K562 (cell line): ENCODE data around the gene HOXC12. TPM values are rescaled to one million over a fixed set of nuclear protein-coding genes. Genes with fewer than 3 reads are reported as not detected.

Source experiments
- ATF7 ChIP-seq: fragments of 450-650 bp; IDR thresholded peaks from 2 replicates; pipeline ENCODE4 v1.7.1; 2014; ENCODE audit warnings: mild to moderate bottlenecking, moderate library complexity
- CBFB ChIP-seq: sonication (generic); formaldehyde crosslinking; IDR thresholded peaks from 2 replicates; pipeline ENCODE4 v1.4.0; 2020; ENCODE audit warnings: mild to moderate bottlenecking, missing genetic modification reagents
- COPS2 ChIP-seq: fragments of 450-650 bp; conservative IDR thresholded peaks from 2 replicates; pipeline ENCODE4 v1.6.1; 2016; ENCODE audit warnings: mild to moderate bottlenecking, moderate library complexity
- CXXC5 ChIP-seq: fragments of 250-450 bp; sonication (Bioruptor Pico); IDR thresholded peaks from 2 replicates; pipeline ENCODE4 v1.8.0; 2022; ENCODE audit warnings: inconsistent platforms, mild to moderate bottlenecking, moderate library complexity
- ELF1 ChIP-seq: fragments of 200-800 bp; sonication (Bioruptor generic); IDR thresholded peaks from 2 replicates; pipeline ENCODE4 v1.6.1; 2016; ENCODE audit warnings: missing genetic modification characterization, missing compliant biosample characterization
- NUFIP1 ChIP-seq: fragments of 450-650 bp; IDR thresholded peaks from 2 replicates; pipeline ENCODE4 v1.6.1; 2018; ENCODE audit not compliant: partially characterized antibody
- PTBP1 ChIP-seq: fragments of 200-400 bp; formaldehyde crosslinking; IDR thresholded peaks from 2 replicates; pipeline ENCODE4 v1.6.1; 2017; ENCODE audit warnings: low read depth, low read length
- RBM15 ChIP-seq: fragments of 200-400 bp; formaldehyde crosslinking; IDR thresholded peaks from 2 replicates; pipeline ENCODE4 v1.6.1; 2018; ENCODE audit warnings: mild to moderate bottlenecking, low read length, moderate library complexity; ENCODE audit not compliant: insufficient read depth
- REST ChIP-seq, 2 experiments: fragments of 450-650 bp; formaldehyde crosslinking in 1 of 2; IDR thresholded peaks; 2 replicates each; pipeline versions ENCODE4 v1.4.0 to v1.6.1; 2014 to 2020; ENCODE audit warnings: mild to moderate bottlenecking in 2 of 2, borderline replicate concordance in 1 of 2, low read depth in 1 of 2
- SIRT6 ChIP-seq: IDR thresholded peaks from one replicate; pipeline ENCODE4 v1.6.1; 2012; ENCODE audit warnings: low read depth, mild to moderate bottlenecking, control low read depth, inconsistent platforms, low read length, moderate library complexity
- SREBF2 ChIP-seq: sonication (generic); formaldehyde crosslinking; IDR thresholded peaks from 2 replicates; pipeline ENCODE4 v1.4.0; 2020; ENCODE audit warnings: mild to moderate bottlenecking, missing genetic modification reagents
- STAT5B ChIP-seq: fragments of 250-450 bp; sonication (Bioruptor Pico); IDR thresholded peaks from 2 replicates; pipeline ENCODE4 v1.8.0; 2021; ENCODE audit warnings: mild to moderate bottlenecking, inconsistent platforms
- TEAD1 ChIP-seq, 2 experiments: fragments of 450-650 bp in 1 of 2; sonication (generic) in 1 of 2; formaldehyde crosslinking; IDR thresholded peaks; 2 replicates each; pipeline versions ENCODE4 v1.4.0 to v1.8.0; 2020 to 2022; ENCODE audit warnings: mild to moderate bottlenecking in 2 of 2, missing genetic modification reagents in 1 of 2
- ZFPM2 ChIP-seq: fragments of 250-450 bp; sonication (Bioruptor Pico); IDR thresholded peaks from 2 replicates; pipeline ENCODE4 v1.5.1; 2022; ENCODE audit warnings: mild to moderate bottlenecking
- ZNF133 ChIP-seq: fragments of 250-450 bp; sonication (Bioruptor Pico); IDR thresholded peaks from 2 replicates; pipeline ENCODE4 v1.4.0; 2020; ENCODE audit warnings: mild to moderate bottlenecking
- ZNF165 ChIP-seq: fragments of 250-450 bp; sonication (Bioruptor Pico); IDR thresholded peaks from 2 replicates; pipeline ENCODE4 v1.4.0; 2020; ENCODE audit warnings: borderline replicate concordance
- ZNF184 ChIP-seq: sonication (generic); formaldehyde crosslinking; IDR thresholded peaks from 2 replicates; pipeline ENCODE4 v1.5.0; 2020; ENCODE audit warnings: missing genetic modification reagents
- ZNF696 ChIP-seq: fragments of 250-450 bp; sonication (Bioruptor Pico); conservative IDR thresholded peaks from 2 replicates; pipeline ENCODE4 v1.4.0; 2020; ENCODE audit warnings: mild to moderate bottlenecking, moderate library complexity
- polyA plus RNA-seq, 8 experiments: library from polyadenylated mRNA; depleted of rRNA in 4 of 8; stranded (reverse) in 5 of 8; unstranded in 3 of 8; fragments of >200 nt; fragmentation: Nextera tagmentation in 2 of 8; fragmentation: Illumina TruSeq in 1 of 8; extraction: Ambion mirVana in 2 of 8; extraction: Trizol in 1 of 8; gene quantifications; 2 replicates each; pipeline versions ENCODE4 v1.2.1 to v1.2.3, GENCODE V29; 2011 to 2014; ENCODE audit warnings: inconsistent platforms in 1 of 8, missing spikeins in 1 of 8
- total RNA-seq, 7 experiments: library from RNA; depleted of rRNA in 6 of 7; stranded (reverse); fragments of >200 nt in 6 of 7; fragmentation: Illumina TruSeq in 2 of 7; extraction: Trizol in 2 of 7; gene quantifications; 2 replicates each; pipeline versions ENCODE4 v1.2.1 to v1.2.3, GENCODE V29; 2011 to 2021; ENCODE audit warnings: low replicate concordance in 1 of 7

Gene HOXC12
- total and polyA plus RNA-seq, 9 of the 15 experiments (the other 6 are each of a cell fraction or from before 2014, with no cell fraction given): 0.04 to 0.36 (median 0.11) TPM; not detected in 1

GRCh38 chr12:54005853-54006558, 51.3 kb downstream of the HOXC12 start (continued):
- TF ChIP-seq TEAD1 (CRISPR knock-in tag; IDR thresholded peaks at IDR 0.05) (0 out of 4 replicates have a peak, but pooled peaks of 1 of the 2 experiments have one; percentile 30), SREBF2 (no peak), CBFB (CRISPR knock-in tag) (no peak), ZNF133 (no peak), ELF1 (no peak), STAT5B (CRISPR knock-in tag) (no peak), ATF7 (peak; percentile 45; the same call in 1 of the 2 replicates), SIRT6 (no peak), CXXC5 (CRISPR knock-in tag) (peak; percentile 52; the same call in 1 of the 2 replicates), ZNF184 (no peak), REST (IDR thresholded peaks at IDR 0.05; ENCODE audit: borderline replicate concordance) (peak; percentile 93), REST (CRISPR knock-in tag; IDR thresholded peaks at IDR 0.05; ENCODE audit: low read depth) (no peak), PTBP1 (no peak), RBM15 (no peak), COPS2 (no peak), ZNF696 (CRISPR knock-in tag) (no peak), ZNF165 (no peak), ZFPM2 (CRISPR knock-in tag) (no peak), NUFIP1 (no peak)
